DND-41 (cell line): ENCODE data around the gene ALDH1L2.

Source experiments
- EZH2 ChIP-seq: IDR thresholded peaks from 3 replicates; pipeline ENCODE4 v1.6.1; 2012; ENCODE audit warnings: borderline replicate concordance, low read depth, mild to moderate bottlenecking, moderate library complexity, low read length, inconsistent platforms; ENCODE audit not compliant: severe bottlenecking
- TF ChIP-seq, protein P1 (sequence below): IDR thresholded peaks from 2 replicates; pipeline ENCODE4 v1.5.1; 2012; ENCODE audit warnings: borderline replicate concordance, low read length, moderate library complexity, mild to moderate bottlenecking; ENCODE audit not compliant: poor library complexity, severe bottlenecking; ENCODE audit errors: extremely low read depth

- TF ChIP-seq, protein P1, sequence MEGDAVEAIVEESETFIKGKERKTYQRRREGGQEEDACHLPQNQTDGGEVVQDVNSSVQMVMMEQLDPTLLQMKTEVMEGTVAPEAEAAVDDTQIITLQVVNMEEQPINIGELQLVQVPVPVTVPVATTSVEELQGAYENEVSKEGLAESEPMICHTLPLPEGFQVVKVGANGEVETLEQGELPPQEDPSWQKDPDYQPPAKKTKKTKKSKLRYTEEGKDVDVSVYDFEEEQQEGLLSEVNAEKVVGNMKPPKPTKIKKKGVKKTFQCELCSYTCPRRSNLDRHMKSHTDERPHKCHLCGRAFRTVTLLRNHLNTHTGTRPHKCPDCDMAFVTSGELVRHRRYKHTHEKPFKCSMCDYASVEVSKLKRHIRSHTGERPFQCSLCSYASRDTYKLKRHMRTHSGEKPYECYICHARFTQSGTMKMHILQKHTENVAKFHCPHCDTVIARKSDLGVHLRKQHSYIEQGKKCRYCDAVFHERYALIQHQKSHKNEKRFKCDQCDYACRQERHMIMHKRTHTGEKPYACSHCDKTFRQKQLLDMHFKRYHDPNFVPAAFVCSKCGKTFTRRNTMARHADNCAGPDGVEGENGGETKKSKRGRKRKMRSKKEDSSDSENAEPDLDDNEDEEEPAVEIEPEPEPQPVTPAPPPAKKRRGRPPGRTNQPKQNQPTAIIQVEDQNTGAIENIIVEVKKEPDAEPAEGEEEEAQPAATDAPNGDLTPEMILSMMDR, result no peak
- TF ChIP-seq EZH2, result no peak
These were observed 23.4 kb downstream of the ALDH1L2 start for GRCh38 chr12:105060715-105061378.
